Activated CD4-positive, CD25-positive, alpha-beta regulatory T cell treated with anti-CD3 and anti-CD28 coated beads, Interleukin-2, amount 50 U/mL, for 72 hours (primary cell): ENCODE data around the gene AGAP1.

Experiments
- DNase-seq: peaks from one replicate; pipeline ENCODE4 v3.0.0; 2021

AGAP1 gene

GRCh38 chr2:236158969-236159777, 665.3 kb downstream of the AGAP1 start:
- DNase-seq, result no peak

- DNase-seq, result no peak
Measured at GRCh38 chr2:236159778-236160170, 665.9 kb downstream of the AGAP1 start.

- DNase-seq, result no peak
Measured at GRCh38 chr2:236160366-236161081, 666.7 kb downstream of the AGAP1 start.

- no peak for DNase-seq
Measured at GRCh38 chr2:236161082-236161462, 667.2 kb downstream of the AGAP1 start.

GRCh38 chr2:236161531-236161930, 667.7 kb downstream of the AGAP1 start:
- DNase-seq, result no peak

- DNase-seq, result no peak
Measured at GRCh38 chr2:236162031-236162845, 668.4 kb downstream of the AGAP1 start.

- no peak for DNase-seq
Measured at GRCh38 chr2:236162882-236163470, 669.1 kb downstream of the AGAP1 start.

- no peak for DNase-seq
Measured at GRCh38 chr2:236163471-236164200, 669.8 kb downstream of the AGAP1 start.

- no peak for DNase-seq
Measured at GRCh38 chr2:236164201-236164924, 670.5 kb downstream of the AGAP1 start.

- DNase-seq, result no peak
Measured at GRCh38 chr2:236164925-236165841, 671.3 kb downstream of the AGAP1 start.

- no peak for DNase-seq
Measured at GRCh38 chr2:236165842-236166795, 672.3 kb downstream of the AGAP1 start.

GRCh38 chr2:236166796-236167296, 673.0 kb downstream of the AGAP1 start:
- DNase-seq, result no peak

GRCh38 chr2:236167297-236168109, 673.7 kb downstream of the AGAP1 start:
- no peak for DNase-seq

GRCh38 chr2:236168110-236169080, 674.6 kb downstream of the AGAP1 start, which contains the start of gene GBX2:
GBX2 (minus strand) TSS chr2:236168386; CDS start chr2:236167971, 415 bp downstream.
- DNase-seq, result no peak

GRCh38 chr2:236169151-236169721, 675.4 kb downstream of the AGAP1 start:
- no peak for DNase-seq
